Neural cell (in vitro differentiated cells): ENCODE results near the gene PROX1. TPM values are rescaled to one million over a fixed set of nuclear protein-coding genes. Genes with fewer than 3 reads are reported as not detected.

ENCODE experiments used
- H2AFZ ChIP-seq: fragments of 200-600, 300-800 bp; sonication (generic), shearing (Covaris generic); 2 replicates; pipeline ENCODE4 v1.6.0; 2014; ENCODE audit warnings: low read depth, mild to moderate bottlenecking, antibody characterized with exemption, low read length, moderate library complexity
- H3F3A ChIP-seq: fragments of 200-600 bp; shearing (Covaris generic); 2 replicates; pipeline ENCODE4 v1.6.1; 2016; ENCODE audit warnings: mild to moderate bottlenecking, moderate library complexity, mixed read lengths, antibody characterized with exemption, low read length; ENCODE audit not compliant: insufficient read depth, poor library complexity, severe bottlenecking
- H3K27ac ChIP-seq: fragments of 200-600, 300-800 bp; sonication (generic), shearing (Covaris generic); 2 replicates; pipeline ENCODE4 v1.5.1; 2014; ENCODE audit warnings: mild to moderate bottlenecking, low read length, moderate library complexity
- H3K27me3 ChIP-seq: fragments of 300-800, 200-600 bp; sonication (generic), shearing (Covaris generic); 2 replicates; pipeline ENCODE4 v1.6.0; 2014; ENCODE audit warnings: mild to moderate bottlenecking, low read depth, low read length, moderate library complexity; ENCODE audit not compliant: insufficient read depth
- H3K36me3 ChIP-seq: fragments of 300-800, 200-600 bp; sonication (generic), shearing (Covaris generic); 2 replicates; pipeline ENCODE4 v1.5.1; 2014; ENCODE audit warnings: mild to moderate bottlenecking, antibody characterized with exemption, low read length, moderate library complexity; ENCODE audit not compliant: insufficient read depth
- H3K4me2 ChIP-seq: fragments of 300-800, 200-600 bp; sonication (generic), shearing (Covaris generic); 2 replicates; pipeline ENCODE4 v1.6.0; 2014; ENCODE audit warnings: mild to moderate bottlenecking, low read length
- H3K4me3 ChIP-seq: fragments of 300-800, 200-600 bp; sonication (generic), shearing (Covaris generic); 2 replicates; pipeline ENCODE4 v1.5.1; 2014; ENCODE audit warnings: mild to moderate bottlenecking, low read length, moderate library complexity
- H3K79me2 ChIP-seq: fragments of 200-600 bp; shearing (Covaris generic); replicated peaks from 2 replicates; pipeline ENCODE4 v1.6.0; 2014; ENCODE audit warnings: mild to moderate bottlenecking, low read length, moderate library complexity; ENCODE audit not compliant: insufficient read depth
- H3K9ac ChIP-seq: fragments of 300-800, 200-600 bp; sonication (generic), shearing (Covaris generic); 2 replicates; pipeline ENCODE4 v1.6.1; 2016; ENCODE audit warnings: mild to moderate bottlenecking, low read length, mixed read lengths
- H3K9me2 ChIP-seq: fragments of 200-600 bp; shearing (Covaris generic); 2 replicates; pipeline ENCODE4 v1.6.1; 2016; ENCODE audit warnings: mild to moderate bottlenecking, low read length, mixed read lengths; ENCODE audit not compliant: insufficient read depth
- H3K9me3 ChIP-seq: fragments of 200-600, 300-800 bp; sonication (generic), shearing (Covaris generic); 2 replicates; pipeline ENCODE4 v1.6.1; 2016; ENCODE audit warnings: mild to moderate bottlenecking, mixed run types, low read length, moderate library complexity, mixed read lengths
- H4K20me1 ChIP-seq: fragments of 200-600 bp; shearing (Covaris generic); 2 replicates; pipeline ENCODE4 v1.6.1; 2016; ENCODE audit warnings: mild to moderate bottlenecking, mixed run types; ENCODE audit not compliant: insufficient read depth
- CTCF ChIP-seq: fragments of 450-650 bp; IDR thresholded peaks from 2 replicates; pipeline ENCODE4 v1.5.1; 2014; ENCODE audit warnings: antibody characterized with exemption, mild to moderate bottlenecking, moderate library complexity; ENCODE audit not compliant: poor library complexity, severe bottlenecking
- EP300 ChIP-seq: fragments of 450-650 bp; conservative IDR thresholded peaks from 2 replicates; pipeline ENCODE4 v1.6.1; 2014; ENCODE audit warnings: antibody characterized with exemption, mild to moderate bottlenecking, moderate library complexity; ENCODE audit not compliant: poor library complexity, severe bottlenecking
- EZH2 ChIP-seq: fragments of 200-600, 300-800 bp; shearing (Covaris generic), sonication (generic); IDR thresholded peaks from 2 replicates; pipeline ENCODE4 v1.6.1; 2014; ENCODE audit warnings: antibody characterized with exemption, low read length, borderline replicate concordance, mild to moderate bottlenecking; ENCODE audit not compliant: insufficient read depth, poor library complexity, severe bottlenecking
- MXI1 ChIP-seq: fragments of 450-650 bp; conservative IDR thresholded peaks from 2 replicates; pipeline ENCODE4 v1.6.1; 2014; ENCODE audit warnings: antibody characterized with exemption, mild to moderate bottlenecking; ENCODE audit not compliant: poor library complexity, severe bottlenecking
- POLR2AphosphoS5 ChIP-seq: IDR thresholded peaks from 2 replicates; pipeline ENCODE4 v1.6.1; 2012
- RAD21 ChIP-seq: fragments of 450-650 bp; conservative IDR thresholded peaks from 2 replicates; pipeline ENCODE4 v1.6.1; 2014; ENCODE audit warnings: antibody characterized with exemption, mild to moderate bottlenecking, moderate library complexity
- REST ChIP-seq: IDR thresholded peaks from 2 replicates; pipeline ENCODE4 v1.6.1; 2012; ENCODE audit warnings: borderline replicate concordance
- SMC3 ChIP-seq: fragments of 450-650 bp; conservative IDR thresholded peaks from 2 replicates; pipeline ENCODE4 v1.6.1; 2014; ENCODE audit warnings: antibody characterized with exemption, mild to moderate bottlenecking, moderate library complexity; ENCODE audit not compliant: poor library complexity
- TAF1 ChIP-seq: IDR thresholded peaks from 2 replicates; pipeline ENCODE4 v1.6.1; 2012; ENCODE audit warnings: low read depth
- polyA plus RNA-seq: library from polyadenylated mRNA; depleted of rRNA; stranded (reverse); fragments of >200 nt; gene quantifications from 2 replicates; pipeline ENCODE4 v1.2.3, GENCODE V29; 2014

PROX1 gene
- polyA plus RNA-seq, 1 donor from 2014 or later, result 1.0 TPM

GRCh38 chr1:213976665-213977485, 10.9 kb upstream of the PROX1 start:
- TF ChIP-seq MXI1 (no peak), REST (no peak), CTCF (no peak), RAD21 (no peak), EZH2 (no peak), POLR2AphosphoS5 (no peak), TAF1 (no peak), EP300 (no peak)
- Histone ChIP-seq H3K9me2 (no peaks in the 10 kb centered on the region), H3K36me3 (no peaks in the 10 kb centered on the region), H3K9me3 (no peaks in the 10 kb centered on the region), H3F3A (no peaks in the 10 kb centered on the region), H3K27me3 (peaks cover 64% of the 10 kb centered on the region), H3K9ac (no peak overlapping the region), H2AFZ (no peak overlapping the region), H3K79me2 (no peaks in the 10 kb centered on the region), H3K4me3 (no peak overlapping the region), H3K4me2 (no peak overlapping the region), H3K27ac (no peak overlapping the region), H4K20me1 (no peaks in the 10 kb centered on the region)

- Histone ChIP-seq H3K4me3 (no peak overlapping the region), H3F3A (no peaks in the 10 kb centered on the region), H3K36me3 (no peaks in the 10 kb centered on the region), H3K4me2 (no peak overlapping the region), H4K20me1 (no peaks in the 10 kb centered on the region), H3K27ac (no peak overlapping the region), H2AFZ (no peak overlapping the region), H3K9me3 (no peaks in the 10 kb centered on the region), H3K27me3 (peaks cover 70% of the 10 kb centered on the region), H3K9me2 (no peaks in the 10 kb centered on the region), H3K9ac (no peak overlapping the region), H3K79me2 (no peaks in the 10 kb centered on the region)
- no peak for TF ChIP-seq EZH2
- no peak for TF ChIP-seq RAD21
Observed at GRCh38 chr1:213977486-213977842, 10.3 kb upstream of the PROX1 start.

- H2AFZ ChIP-seq, result no peak overlapping the region
- H3K9ac ChIP-seq, result no peak overlapping the region
- H4K20me1 ChIP-seq, result no peaks in the 10 kb centered on the region
- no peaks in the 10 kb centered on the region for H3K36me3 ChIP-seq
- H3K4me2 ChIP-seq, result no peak overlapping the region
- H3K27ac ChIP-seq, result no peak overlapping the region
- H3F3A ChIP-seq, result no peaks in the 10 kb centered on the region
- no peaks in the 10 kb centered on the region for H3K9me2 ChIP-seq
- no peaks in the 10 kb centered on the region for H3K79me2 ChIP-seq
- no peak overlapping the region for H3K4me3 ChIP-seq
- TF ChIP-seq SMC3 (no peak), REST (no peak), MXI1 (no peak), RAD21 (no peak), CTCF (no peak)
- peaks cover 75% of the 10 kb centered on the region for H3K27me3 ChIP-seq
- H3K9me3 ChIP-seq, result no peaks in the 10 kb centered on the region
Observed at GRCh38 chr1:213977909-213978308, 9.9 kb upstream of the PROX1 start.
